HepG2 (cell line): Measurements from ENCODE around the gene ODAD4. TPM values are rescaled to one million over a fixed set of nuclear protein-coding genes. Genes with fewer than 3 reads are reported as not detected.

Source experiments
- AGO2 ChIP-seq: fragments of 200-400 bp; formaldehyde crosslinking; optimal IDR thresholded peaks from 2 replicates; pipeline ENCODE3; 2017; ENCODE audit warnings: mild to moderate bottlenecking, low read depth, low read length, moderate library complexity
- FIP1L1 ChIP-seq: fragments of 200-400 bp; formaldehyde crosslinking; IDR thresholded peaks from 2 replicates; pipeline ENCODE4 v1.6.1; 2018; ENCODE audit warnings: low read depth, mild to moderate bottlenecking, low read length, moderate library complexity, borderline replicate concordance; ENCODE audit not compliant: insufficient read depth
- FOSL1 ChIP-seq: sonication (generic); formaldehyde crosslinking; IDR thresholded peaks from 2 replicates; pipeline ENCODE4 v1.9.0; 2021; ENCODE audit warnings: missing genetic modification reagents, borderline replicate concordance
- MATR3 ChIP-seq: sonication (generic); formaldehyde crosslinking; IDR thresholded peaks from 2 replicates; pipeline ENCODE4 v1.4.0; 2020; ENCODE audit warnings: missing genetic modification reagents
- MAX ChIP-seq: IDR thresholded peaks from 2 replicates; pipeline ENCODE4 v1.6.1; 2012; ENCODE audit warnings: inconsistent platforms
- MIER2 ChIP-seq: IDR thresholded peaks from 2 replicates; pipeline ENCODE4 v1.6.1; 2016; ENCODE audit warnings: missing biosample characterization, missing genetic modification reagents
- MLXIP ChIP-seq: sonication (generic); formaldehyde crosslinking; IDR thresholded peaks from 2 replicates; pipeline ENCODE4 v1.9.0; 2021; ENCODE audit warnings: missing genetic modification reagents, borderline replicate concordance
- POGZ ChIP-seq: sonication (generic); formaldehyde crosslinking; IDR thresholded peaks from 2 replicates; pipeline ENCODE4 v1.4.0; 2020; ENCODE audit warnings: mild to moderate bottlenecking, missing genetic modification reagents
- POLR2AphosphoS5 ChIP-seq: IDR thresholded peaks from 2 replicates; pipeline ENCODE4 v1.6.1; 2012; ENCODE audit warnings: low read depth, low read length
- PRDM10 ChIP-seq: sonication (generic); formaldehyde crosslinking; IDR thresholded peaks from 2 replicates; pipeline ENCODE4 v1.4.0; 2020; ENCODE audit warnings: low read depth, missing genetic modification reagents
- RFX5 ChIP-seq: IDR thresholded peaks from 2 replicates; pipeline ENCODE4 v1.6.1; 2011; ENCODE audit warnings: low read depth, low read length, improper control_type of control experiment
- TBL1XR1 ChIP-seq: fragments of 150-350 bp; IDR thresholded peaks from 2 replicates; pipeline ENCODE4 v1.6.1; 2014; ENCODE audit warnings: borderline replicate concordance, low read length; ENCODE audit not compliant: partially characterized antibody
- TBX2 ChIP-seq: sonication (generic); formaldehyde crosslinking; IDR thresholded peaks from 2 replicates; pipeline ENCODE4 v1.5.0; 2020; ENCODE audit warnings: missing genetic modification reagents, mild to moderate bottlenecking, borderline replicate concordance
- TOPORS ChIP-seq: sonication (generic); formaldehyde crosslinking; IDR thresholded peaks from 2 replicates; pipeline ENCODE4 v1.8.0; 2023; ENCODE audit warnings: mild to moderate bottlenecking, missing genetic modification reagents
- ZBTB33 ChIP-seq: sonication (generic); formaldehyde crosslinking; IDR thresholded peaks from 2 replicates; pipeline ENCODE4 v1.4.0; 2020; ENCODE audit warnings: missing genetic modification reagents
- ZBTB8A ChIP-seq: sonication (generic); formaldehyde crosslinking; IDR thresholded peaks from 2 replicates; pipeline ENCODE4 v1.4.0; 2020; ENCODE audit warnings: mild to moderate bottlenecking, low read depth, missing genetic modification reagents, borderline replicate concordance
- ZC3H4 ChIP-seq: sonication (generic); formaldehyde crosslinking; IDR thresholded peaks from 2 replicates; pipeline ENCODE4 v1.4.0; 2020; ENCODE audit warnings: missing genetic modification reagents, borderline replicate concordance
- ZNF3 ChIP-seq: IDR thresholded peaks from 2 replicates; pipeline ENCODE4 v1.7.0; 2017; ENCODE audit warnings: inconsistent platforms
- ZNF513 ChIP-seq: sonication (generic); formaldehyde crosslinking; conservative IDR thresholded peaks from 2 replicates; pipeline ENCODE4 v1.5.0; 2020; ENCODE audit warnings: missing genetic modification reagents
- polyA plus RNA-seq, 8 experiments: library from polyadenylated mRNA; depleted of rRNA in 3 of 8; stranded (reverse) in 7 of 8; unstranded in 1 of 8; fragments of >200 nt; fragmentation: Illumina TruSeq in 4 of 8; extraction: Trizol in 4 of 8; gene quantifications; 2 replicates each; pipeline versions ENCODE4 v1.2.1 to v1.2.3, GENCODE V29; 2011 to 2016; ENCODE audit warnings: low read depth in 4 of 8, missing spikeins in 1 of 8, mixed read lengths in 1 of 8; ENCODE audit not compliant: insufficient read depth in 1 of 8
- total RNA-seq, 5 experiments: library from RNA; depleted of rRNA; stranded (reverse); fragments of >200 nt; fragmentation: Illumina TruSeq; extraction: Trizol; gene quantifications; 2 replicates each; pipeline ENCODE4 v1.2.3, GENCODE V29; 2016; ENCODE audit warnings: low read depth in 1 of 5

ODAD4 gene
- total and polyA plus RNA-seq, 2 of the 13 experiments (the other 11 are each of a cell fraction or from before 2014, with no cell fraction given), result 0.48 to 0.53 TPM

GRCh38 chr17:41919165-41919817 lies 11.1 kb upstream of the ODAD4 start (continued):
- TF ChIP-seq AGO2 (no peak), ZNF513 (CRISPR knock-in tag) (no peak; the same call in 1 of the 2 replicates), MATR3 (no peak), MLXIP (CRISPR knock-in tag) (no peak), MAX (peak; percentile 87), ZBTB8A (CRISPR knock-in tag) (0 out of 2 replicates have a peak, but pooled peaks have one; percentile 14), TBX2 (CRISPR knock-in tag) (peak; percentile 70), RFX5 (no peak), ZNF3 (no peak), POLR2AphosphoS5 (peak; percentile 60), MIER2 (CRISPR knock-in tag) (peak; percentile 52; the same call in 1 of the 2 replicates), PRDM10 (CRISPR knock-in tag) (peak; percentile 34; the same call in 1 of the 2 replicates), ZBTB33 (no peak), ZC3H4 (no peak), TBL1XR1 (no peak), FOSL1 (no peak), TOPORS (CRISPR knock-in tag) (peak; percentile 74; the same call in 1 of the 2 replicates), FIP1L1 (no peak), POGZ (CRISPR knock-in tag) (peak; percentile 29)
